RCC 7860 (cell line): ENCODE measurements around the gene ANKRD27.

Experiments used
- DNase-seq: peaks from one replicate; pipeline ENCODE4 v3.0.0-alpha.2; 2015; ENCODE audit warnings: low spot score
- FAIRE-seq: peaks from 2 replicates; lab custom pipeline; 2012; peaks lifted over from hg19 to GRCh38; lab: Jason Lieb, UNC

Gene ANKRD27

DNA sequence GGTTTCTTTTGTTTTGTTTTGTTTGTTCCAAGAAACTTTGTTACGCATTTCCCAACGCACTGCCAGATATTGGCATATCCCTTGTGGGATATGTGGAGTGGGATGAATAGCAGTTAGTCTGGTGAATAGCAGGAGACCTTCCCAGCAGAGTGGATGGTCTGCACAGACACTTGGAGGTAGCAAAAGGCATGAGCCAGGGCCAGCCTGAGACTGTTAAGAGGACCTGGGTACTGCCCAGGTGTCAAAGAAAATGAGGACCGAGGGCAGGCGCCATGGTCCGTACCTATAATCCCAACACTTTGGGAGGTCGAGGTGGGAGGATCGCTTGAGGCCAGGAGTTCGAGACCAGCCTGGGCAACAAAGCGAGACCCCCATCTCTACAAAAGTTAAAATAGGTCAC is 107.5 kb downstream of the ANKRD27 start:
- FAIRE-seq, result no peak
- DNase-seq, result no peak

DNA sequence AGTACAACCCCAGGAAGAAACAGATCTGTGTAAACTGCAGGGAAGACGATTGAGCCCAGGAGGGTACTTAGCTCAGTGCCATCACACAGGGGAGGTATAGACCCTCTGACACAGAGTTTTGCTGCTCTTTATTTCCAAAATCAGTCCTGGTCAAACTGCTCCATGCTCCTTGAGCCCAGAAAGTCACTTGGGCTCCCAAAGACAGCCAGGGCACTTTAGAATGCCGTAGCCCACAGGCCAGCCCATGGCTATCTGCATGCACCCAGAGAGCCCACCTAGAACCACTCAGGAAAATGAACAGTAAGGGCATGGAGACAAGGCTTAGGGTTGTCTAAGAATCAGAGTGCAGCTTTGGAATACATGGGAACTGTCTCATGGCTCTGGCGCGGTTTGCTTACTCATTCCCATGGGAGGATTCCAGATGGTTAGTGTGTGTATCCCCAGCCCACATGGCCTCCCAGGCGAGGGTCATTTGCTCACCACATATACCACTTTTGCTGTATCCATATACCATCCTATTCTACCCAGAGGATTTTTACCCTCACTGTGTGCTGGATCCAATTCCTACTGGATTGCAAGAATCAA is 108.6 kb downstream of the ANKRD27 start:
- no peak for FAIRE-seq

DNA sequence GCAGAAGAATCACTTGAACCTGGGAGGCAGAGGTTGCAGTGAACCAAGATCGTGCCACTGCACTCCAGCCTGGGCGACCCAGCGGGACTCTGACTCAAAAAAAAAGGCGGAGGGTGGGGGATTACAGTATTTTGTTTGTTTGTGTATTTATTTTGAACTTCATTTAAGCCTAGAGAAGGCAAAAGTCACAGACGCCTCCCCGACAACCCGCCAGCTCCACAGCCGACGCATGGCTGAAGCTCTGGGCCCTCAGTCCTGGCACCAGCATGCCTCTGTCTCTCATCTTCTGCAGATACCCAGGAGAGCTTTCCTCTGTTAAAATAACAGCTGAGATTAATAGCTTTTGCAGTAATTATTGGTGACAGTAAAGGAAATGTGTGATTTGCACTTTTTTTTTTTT is 111.2 kb downstream of the ANKRD27 start:
- DNase-seq (no peak), FAIRE-seq (no peak)

More for the DNA sequence above, 108.6 kb downstream of the ANKRD27 start:
- no peak for DNase-seq

DNA sequence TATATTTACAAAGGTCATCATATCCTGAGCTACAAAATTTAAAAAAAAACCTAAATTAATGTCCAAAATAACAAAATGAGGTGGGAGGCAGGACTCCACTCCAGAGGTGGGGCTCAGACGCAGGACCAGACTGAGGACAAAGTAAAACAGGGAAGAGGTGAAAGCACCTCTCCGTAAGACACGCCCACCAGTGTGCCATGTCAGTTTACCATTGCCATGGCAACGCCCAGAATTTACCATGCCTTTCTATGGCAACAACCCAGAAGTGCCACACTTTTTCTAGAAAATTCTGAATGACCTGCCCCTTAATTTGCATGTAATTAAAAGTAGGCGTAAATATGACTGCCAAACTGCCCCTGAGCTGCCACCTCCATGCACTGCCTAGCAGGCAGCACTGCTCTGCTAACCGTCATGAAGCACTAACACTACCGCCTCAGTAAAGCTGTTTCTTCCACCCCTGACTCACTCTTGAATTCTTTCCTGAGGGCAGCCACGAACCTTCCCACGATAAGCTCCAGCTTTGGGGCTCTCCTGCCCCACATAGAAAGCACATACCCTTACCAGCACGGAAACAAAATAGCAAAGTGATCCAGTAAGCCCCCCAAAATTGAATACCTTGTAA is 116.3 kb downstream of the ANKRD27 start:
- DNase-seq (no peak), FAIRE-seq (no peak)

DNA sequence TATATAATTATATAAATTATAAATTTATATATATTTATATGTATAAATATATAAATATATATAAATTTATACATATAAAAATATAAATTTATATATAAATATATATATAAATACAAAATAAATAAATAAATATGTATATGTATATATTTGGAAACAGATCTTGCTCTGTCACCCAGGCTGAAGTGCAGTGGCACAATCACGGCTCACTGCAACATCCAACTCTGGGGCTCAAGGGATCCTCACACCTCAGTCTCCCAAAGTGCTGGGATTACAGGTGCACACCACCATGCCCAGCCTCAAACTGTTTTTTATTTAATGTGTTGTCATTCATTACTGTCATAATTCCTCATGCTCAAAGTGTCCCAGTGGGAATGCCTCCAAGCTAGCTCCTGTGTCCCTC is 119.2 kb downstream of the ANKRD27 start:
- FAIRE-seq, result no peak

DNA sequence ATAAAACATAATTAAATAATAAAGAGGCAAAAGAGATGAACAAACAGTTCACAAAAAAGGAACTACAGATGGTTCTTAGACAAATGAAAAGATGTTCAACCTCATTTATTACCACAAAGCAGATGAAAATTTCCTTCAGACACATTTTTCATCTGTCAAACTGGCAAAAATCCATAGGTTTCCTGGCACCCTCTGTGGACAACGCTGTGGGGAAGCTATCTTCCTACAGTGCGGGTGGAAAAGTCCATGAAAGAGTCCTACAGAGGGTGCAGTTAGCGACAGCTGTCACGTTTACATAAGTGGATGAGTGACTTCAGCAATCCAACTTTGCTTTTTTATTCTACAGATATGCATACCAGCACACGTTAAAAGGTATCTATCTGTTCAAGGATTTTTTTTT is 124.3 kb downstream of the ANKRD27 start:
- no peak for DNase-seq
- FAIRE-seq, result no peak

More for the DNA sequence above, 119.2 kb downstream of the ANKRD27 start:
- DNase-seq, result no peak
